CD4-positive, alpha-beta T cell treated with Interleukin-15 for 4 hours (primary cell): ENCODE results near the gene PPL.

Experiments
- DNase-seq: peaks from one replicate; pipeline ENCODE4 v3.0.0-alpha.2; 2020; ENCODE audit warnings: low spot score

Gene PPL

DNA sequence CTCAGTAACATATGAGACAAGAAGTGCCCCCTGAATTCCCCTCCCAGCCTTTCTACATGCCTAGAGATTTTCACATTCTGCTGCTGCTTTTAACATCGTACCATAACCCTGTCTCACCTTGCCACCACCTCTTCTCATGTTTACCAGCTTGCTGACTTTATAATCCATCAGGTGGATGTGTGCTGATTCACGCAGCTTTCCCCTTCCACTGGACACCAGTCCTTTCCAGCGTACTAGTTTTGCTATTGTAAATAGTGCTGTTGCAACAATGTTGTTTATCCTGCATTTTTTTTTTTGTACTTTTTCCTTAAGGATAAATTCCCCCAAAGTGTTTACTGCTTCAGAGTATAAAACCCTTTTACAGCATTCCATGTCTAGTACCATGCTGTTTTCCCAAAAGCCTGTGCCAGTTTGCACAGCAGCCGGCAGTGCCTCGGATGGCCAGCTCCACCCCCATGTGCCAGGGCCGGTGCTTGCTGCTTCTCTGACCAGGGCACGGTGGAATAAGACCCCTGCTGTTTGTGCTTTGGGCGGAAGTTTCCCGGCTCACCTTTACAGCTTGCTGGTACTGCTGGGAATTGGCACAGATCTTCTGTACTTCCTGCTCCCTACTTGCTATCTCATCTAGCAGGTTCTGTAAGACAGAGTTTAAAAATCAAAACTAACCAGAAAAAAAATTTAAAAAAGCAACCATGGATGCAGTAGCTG lies 48.4 kb downstream of the PPL start:
- DNase-seq, result no peak

DNA sequence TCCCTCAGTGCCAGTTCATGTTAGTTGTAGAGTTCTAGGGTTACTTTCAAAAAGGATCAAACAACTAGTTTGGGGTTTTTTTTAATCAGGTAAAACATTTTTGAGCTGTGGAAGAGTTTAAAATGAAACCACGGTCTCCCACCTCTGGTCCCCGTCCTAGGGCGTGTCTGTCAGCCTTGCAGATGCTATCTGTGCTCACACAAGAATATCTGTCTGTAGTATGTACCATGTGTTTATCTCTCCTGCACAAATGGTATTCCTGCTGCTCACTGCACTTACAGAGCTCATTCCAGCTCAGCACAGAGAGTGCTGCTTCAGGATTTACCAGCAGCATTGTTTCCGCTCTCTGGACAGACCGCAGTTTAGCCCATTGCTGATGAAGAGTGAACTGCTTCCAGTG lies 50.8 kb downstream of the PPL start:
- no peak for DNase-seq

DNA sequence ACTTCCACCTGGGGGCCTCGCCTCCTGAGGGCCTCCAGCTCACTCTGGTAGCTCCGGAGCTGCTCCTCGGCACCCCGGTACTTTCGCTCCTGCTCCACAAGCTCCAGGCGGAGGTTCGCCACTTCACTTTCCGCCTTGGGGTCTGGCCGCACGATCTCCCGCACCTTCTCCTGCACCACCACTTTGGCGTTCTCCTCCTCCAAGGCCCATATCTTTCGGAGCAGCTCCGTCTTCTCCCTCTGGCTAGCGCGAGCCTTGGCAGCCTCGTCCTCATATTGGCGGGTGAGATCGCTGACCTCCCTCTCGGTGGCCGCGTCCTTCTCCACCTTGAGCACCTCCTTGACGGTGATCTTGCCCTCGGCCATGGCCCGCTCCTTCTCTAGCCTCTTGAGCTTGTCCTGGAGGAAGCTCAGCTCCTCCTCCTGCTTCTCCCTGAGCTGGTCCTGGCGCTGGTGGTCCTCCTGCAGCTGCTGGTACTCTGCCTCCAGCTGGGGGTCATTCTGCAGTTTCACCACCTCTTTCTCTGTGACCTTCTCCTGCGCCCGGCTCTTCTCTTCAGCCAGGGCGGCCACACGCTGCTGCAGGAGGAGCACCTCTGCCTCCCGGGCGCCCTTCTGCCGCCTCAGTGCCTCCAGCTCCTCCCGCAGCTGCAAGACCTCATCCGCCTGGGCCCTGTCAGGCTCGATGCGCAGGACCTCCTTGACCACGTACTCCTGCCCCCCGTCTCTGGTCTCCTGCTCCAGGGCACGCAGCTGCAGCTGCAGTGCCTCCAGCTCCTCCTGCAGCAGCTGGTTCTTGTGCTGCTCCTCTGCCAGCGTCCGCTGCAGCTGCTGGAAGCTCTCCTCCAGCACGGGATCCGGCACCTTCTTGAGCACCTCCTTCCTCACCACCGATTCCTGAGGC lies 51.7 kb downstream of the PPL start:
- DNase-seq, result no peak

DNA sequence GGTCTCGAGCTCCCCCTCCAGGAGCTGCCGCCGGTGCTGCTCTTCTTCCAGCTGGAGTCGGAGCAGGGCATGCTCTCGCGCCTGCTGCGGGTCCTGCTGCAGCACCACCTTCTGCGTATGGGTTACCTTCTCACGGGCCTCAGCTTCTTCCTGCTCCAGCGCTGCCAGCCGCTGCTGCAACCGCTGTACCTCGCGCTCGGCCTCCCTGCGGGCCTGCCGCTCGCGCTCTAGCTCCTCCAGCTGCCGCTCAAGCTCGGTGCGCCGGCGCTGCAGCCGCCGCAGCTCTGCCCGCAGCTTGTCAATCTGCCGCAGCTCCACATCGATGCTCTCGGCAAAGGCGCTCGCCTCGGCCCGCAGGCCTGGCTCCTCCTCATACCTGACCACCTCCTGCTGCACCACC lies 52.7 kb downstream of the PPL start:
- DNase-seq, result no peak

DNA sequence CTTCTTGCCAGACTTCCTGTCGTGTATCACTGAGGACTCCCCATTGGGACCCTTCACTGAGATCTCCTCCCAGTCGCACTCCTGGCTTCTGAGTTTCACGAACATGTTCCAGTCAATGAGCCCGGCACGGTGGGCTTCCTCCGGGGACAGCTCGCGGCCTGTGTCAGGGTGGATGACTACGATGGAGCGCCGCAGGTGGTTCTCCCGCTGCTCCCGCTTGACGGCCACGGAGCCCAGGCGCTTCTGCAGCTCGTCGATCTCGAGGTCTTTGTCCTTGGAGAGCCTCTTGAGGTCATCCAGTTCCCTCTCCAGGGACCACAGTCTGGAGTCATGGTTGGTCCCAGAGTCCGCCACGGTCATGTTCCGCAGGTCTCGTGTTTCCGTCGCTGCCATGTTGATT lies 53.4 kb downstream of the PPL start:
- DNase-seq, result no peak

DNA sequence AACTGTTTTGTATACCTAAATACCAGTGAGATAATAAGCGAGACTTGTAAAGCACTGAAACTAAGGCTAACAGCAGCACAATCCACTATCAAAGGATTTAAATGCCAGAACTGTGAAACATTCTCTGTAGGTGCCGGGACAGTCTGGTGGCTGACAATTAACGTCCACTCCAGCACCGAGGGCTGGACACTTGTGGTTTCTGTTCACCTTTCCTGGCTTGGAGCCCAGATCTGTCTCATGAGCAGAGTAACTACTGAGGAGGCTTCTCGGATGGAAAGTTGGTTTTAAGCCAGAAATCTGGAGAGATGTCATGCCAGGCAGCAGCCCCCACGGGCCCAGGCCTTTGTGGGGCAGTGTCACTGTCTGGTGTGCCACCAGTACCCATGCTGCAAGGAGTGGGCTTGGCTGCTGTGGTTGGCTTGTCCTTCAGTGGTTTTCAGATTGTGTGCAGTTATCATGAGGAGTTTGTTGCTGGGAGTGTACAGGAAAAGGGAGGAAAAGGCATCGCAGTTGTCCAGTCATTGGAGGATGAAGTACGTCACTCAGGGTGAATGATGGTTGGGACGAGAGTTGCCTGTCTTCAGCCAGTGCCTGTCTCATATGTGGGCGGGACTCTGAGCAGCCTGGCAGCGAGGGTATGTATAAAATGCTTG lies 54.2 kb downstream of the PPL start:
- DNase-seq, result no peak

DNA sequence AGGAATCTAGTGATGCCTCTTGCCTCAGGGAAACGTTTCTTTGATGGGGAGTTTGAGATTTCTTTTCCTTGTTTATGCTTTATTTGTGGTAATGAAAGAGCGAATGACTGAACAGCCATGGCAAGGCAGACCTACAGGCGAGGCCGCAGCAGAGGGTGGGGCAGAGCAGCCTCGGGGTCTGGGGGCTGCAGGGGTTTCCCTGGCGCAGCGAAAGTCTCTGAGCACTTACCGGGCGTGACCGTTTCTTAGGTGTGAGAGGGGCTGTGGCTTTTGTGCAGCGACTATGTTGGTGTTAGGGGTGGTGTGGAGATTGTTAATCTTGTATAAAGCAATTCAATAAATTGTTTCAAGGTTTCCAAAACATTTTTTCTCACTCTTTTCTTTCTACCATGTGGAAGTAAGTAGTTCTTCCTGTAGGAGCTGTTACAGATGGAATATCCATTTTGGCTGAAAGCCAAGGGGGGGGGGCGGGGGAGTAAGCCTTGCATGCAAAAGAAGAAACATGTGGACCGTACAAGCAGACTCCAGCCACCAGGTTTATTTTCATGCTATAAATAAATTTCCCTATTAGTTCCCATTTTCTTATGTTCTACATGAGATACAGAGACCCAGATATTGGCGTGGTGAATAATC lies 54.8 kb downstream of the PPL start:
- no peak for DNase-seq

DNA sequence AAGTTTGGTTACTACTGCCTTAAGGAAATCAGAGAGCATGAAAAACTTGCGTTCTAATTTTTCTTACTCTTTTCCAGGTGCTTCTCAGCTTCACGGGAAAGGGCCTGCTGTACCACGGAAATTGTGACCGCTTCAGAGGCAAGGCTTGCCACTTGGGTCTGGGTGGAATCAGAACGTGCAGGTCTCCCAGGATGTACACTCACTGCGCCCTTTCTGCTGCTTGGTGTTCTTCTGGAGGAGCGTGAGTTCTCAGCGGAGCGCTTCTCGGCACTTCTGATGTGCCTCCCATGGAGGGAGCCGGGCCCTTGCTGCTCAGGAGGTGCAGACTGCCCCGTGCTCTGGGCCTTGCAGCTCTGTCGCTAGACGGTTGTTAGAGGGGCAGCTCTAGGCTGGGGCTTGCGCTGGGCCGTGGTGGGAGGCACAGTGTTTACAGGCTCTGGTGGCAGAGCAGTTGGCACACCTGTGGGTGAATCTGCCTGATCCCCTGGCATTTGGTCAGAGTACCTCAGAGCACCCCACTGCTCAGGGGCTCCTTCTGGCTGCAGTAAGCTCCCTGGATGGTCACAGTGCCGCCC lies 56.9 kb downstream of the PPL start:
- DNase-seq, result no peak

DNA sequence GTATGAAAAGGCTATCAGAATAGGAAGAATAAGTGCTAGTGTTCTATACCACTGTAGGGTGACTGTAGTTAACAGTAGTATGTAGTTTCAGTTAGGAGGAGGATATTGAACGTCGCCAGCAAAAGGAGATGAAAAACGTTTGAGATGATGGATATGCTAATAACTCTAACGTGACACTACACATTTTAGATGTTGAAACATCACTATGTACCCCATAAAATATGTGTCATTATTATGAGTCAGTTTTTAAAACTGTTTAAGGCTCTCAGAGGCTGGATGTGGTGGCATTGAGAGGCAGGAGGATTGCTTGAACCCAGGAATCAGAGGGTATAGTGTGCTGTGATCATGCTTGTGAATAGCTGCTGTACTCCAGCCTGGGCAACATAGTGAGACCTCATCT lies 57.9 kb downstream of the PPL start:
- DNase-seq, result no peak

DNA sequence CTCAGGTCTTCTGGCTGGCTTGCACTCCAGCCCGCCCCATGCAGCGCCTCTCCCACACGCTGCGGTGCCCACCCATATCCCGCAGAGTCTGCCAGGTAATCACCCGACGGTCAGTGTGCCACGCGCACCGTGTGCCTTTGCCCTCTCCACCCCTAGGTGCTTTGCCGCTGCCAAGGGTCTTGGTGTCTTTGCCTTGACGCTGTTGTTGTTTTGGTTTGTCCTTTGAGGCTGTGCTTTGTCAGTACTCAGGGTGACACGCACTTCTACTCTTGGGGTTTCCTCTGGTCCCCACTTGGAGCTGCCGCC lies 59.6 kb downstream of the PPL start:
- no peak for DNase-seq

DNA sequence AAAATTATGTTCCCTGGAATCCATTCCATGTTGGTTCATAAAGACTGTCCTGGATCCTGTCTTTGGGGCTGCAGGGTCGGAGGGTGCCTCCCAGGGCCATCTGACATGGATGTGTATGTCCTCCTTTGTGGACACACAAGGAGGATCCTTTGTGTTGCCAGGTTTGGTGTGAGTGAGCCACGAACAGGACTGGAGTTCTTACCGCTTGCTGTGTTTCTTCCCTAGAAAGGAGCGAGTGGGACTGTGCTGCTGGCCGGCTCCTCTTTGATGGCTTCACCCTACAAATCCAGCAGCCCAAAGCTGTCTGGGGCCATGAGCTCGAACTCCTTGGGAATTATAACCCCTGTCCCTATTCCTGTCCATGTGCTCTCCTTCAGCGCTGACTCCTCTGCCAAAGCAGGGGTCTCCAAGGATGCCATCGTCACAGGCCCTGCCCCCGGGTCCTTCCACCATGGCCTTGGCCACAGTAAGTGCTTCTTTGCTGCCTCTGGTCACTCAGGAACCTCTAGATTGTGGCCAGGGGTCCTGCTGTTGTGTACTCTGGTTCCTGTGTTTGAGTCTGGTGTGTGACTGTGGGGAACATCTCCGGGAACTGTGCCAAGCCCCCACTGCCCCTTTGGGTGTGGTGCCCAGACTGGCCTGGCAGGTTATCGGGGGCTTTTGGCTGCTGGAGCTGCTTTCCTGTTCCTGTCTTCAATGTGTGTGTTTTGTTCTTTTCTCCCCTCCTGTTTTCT lies 60.1 kb downstream of the PPL start:
- no peak for DNase-seq

DNA sequence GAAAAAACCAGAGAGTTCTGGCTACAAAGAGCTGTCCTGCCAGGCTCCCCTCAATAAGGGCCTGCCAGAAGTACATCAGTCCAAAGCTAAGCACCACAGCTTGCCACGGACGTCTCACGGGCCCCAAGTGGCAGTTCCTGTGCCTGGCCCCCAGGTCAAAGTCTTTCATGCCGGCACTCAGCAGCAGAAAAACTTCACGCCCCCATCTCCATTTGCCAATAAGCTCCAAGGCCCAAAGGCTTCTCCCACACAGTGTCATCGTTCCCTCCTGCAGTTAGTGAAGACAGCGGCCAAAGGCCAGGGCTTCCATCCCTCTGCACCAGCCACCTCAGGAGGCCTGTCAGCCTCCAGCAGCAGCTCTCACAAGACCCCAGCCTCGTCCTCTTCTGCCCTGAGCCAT lies 62.3 kb downstream of the PPL start:
- no peak for DNase-seq

DNA sequence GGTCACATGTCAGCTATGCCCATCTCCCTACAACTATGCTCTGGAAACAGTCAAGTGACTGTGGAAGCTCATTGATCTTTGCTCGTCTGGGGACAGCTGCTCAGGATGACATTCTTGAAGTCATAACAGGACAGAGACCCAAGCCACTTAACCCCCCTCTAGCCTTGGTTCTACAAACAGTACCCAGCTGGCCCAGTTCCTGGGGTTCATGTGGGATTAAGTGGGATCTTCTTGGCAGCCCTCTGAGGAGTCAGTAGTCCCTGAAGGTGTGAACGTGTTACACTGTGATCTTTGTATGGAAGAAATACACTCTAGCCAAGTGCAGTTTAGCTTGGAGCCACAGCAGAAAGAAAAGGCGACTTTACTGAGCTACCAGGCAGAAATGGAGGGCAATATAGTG lies 63.9 kb downstream of the PPL start:
- DNase-seq, result no peak

DNA sequence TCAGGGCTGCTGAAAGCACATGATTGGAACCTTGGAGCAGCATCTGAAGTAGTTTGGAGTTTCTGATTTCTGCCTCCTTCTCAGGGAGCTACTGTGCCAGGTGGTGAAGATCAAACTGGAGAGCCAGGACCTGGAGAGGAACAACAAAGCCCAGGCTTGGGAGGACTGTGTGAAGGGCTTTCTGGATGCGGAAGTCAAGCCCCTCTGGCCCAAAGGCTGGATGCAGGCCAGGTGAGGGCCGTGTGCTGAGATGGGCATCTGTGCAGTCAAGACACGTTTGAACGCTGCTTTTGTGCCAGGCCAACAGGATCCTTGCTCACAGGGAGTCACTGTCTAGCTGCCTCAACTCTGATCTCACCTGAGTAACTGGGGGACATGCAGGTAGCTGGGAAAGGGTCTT lies 65.9 kb downstream of the PPL start:
- DNase-seq, result no peak

DNA sequence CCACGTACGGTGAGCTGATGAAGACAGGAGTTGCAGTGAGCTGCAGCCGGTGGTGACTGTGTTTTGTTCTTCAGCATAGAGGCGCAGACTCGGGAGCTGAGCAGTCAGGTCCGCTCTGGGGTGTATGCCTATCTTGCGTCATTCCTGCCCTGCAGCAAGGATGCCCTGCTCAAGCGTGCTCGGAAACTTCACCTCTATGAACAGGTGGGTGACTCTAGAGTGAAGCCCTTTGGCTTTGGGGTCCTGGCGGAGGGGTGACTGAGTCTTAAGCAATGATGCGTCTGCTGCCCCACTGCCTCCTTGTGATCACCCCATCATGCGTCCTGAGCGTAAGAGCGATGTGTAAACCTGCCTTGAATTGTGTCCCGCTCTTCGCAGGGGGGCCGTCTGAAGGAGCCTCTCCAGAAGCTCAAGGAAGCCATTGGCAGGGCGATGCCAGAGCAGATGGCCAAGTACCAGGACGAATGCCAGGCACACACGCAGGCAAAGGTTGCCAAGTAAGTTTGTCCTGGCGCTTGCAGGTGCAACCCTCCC lies 66.7 kb downstream of the PPL start:
- no peak for DNase-seq

DNA sequence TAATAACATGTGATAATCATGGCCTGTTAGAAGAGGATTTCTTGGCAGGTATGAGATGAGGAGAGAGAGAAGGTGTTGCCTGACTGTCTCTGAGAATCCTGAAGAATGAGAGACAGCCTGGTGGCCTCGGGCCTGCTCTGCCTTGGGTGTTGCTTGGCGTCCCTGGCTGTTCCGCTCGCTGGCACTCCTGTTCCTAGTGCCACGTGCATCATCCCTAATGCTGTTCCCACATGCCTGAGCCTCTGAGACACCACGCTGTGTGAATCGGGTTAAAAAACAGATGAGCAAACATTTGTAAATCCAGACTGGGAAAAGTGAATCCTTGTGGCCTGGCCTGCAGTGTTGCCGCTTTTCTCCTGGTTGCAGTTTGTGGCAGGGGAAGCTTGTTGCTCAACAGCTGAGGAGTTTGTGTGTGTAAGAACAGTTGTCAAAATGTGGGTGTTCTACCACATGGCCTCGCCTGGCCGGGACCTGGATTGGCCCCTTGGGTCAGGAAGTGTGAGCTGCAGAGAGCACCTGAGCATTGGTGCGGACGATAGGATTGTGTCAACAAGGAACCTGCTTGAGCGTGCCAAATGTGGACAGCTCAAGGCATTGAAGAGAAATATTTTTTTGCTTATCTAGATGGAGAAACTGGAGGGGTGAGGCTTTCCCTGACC lies 67.7 kb downstream of the PPL start:
- DNase-seq, result no peak

DNA sequence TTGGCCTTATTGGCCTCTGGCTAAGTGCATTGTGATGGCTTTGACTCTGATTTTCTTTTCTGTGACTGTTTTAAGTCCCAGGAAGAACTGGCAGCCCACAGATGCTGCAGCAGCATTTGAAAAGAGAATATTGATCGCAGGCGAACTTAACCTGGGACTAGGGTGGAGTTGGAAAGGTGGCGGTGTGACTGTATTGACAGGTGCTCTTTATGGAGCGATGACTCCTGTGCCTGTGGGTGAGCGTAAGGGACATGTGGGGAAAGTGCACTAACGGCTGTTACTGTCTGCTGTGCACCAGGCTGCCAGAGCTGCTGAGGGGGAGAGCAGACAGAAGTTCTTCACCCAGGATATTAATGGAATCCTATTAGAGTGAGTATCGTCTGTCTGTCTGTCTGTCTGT lies 68.4 kb downstream of the PPL start:
- DNase-seq, result no peak

DNA sequence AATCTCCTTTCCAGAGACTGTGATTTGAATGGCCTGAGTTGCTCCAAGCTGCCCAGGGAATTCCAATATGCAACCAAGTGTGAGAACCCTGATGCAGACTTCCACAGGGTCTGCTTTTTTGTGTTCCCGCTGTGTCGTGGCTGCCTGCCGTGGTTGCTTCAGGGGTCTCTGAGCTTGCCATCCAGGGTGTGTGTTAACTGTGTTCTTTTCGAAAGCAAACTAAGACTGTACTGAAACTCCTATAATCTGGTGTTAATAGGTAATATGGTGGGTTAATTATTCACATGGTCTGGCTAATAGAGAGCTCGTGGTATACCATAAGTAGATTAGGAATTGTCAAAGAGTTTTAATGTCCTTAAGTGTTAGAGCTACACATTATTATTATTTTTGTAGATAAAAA lies 68.9 kb downstream of the PPL start:
- no peak for DNase-seq

DNA sequence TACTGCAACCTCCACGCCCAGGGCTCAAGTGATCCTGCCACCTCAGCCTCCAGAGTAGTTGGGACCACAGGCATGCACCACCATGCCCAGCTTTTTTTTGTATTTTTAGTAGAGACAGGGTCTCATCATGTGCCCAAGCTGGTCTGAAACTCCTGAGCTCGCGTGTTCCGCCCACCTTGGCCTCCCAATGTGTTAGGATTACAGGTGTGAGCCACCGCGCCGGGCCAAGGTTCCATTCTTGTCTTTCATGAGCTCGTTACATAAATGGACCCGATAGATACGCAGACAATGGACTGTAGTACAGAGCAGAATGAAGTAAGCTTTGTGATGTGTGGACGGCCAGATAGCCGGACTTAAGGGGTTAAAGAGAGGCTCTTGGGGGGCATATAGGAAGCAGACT lies 70.4 kb downstream of the PPL start:
- no peak for DNase-seq

DNA sequence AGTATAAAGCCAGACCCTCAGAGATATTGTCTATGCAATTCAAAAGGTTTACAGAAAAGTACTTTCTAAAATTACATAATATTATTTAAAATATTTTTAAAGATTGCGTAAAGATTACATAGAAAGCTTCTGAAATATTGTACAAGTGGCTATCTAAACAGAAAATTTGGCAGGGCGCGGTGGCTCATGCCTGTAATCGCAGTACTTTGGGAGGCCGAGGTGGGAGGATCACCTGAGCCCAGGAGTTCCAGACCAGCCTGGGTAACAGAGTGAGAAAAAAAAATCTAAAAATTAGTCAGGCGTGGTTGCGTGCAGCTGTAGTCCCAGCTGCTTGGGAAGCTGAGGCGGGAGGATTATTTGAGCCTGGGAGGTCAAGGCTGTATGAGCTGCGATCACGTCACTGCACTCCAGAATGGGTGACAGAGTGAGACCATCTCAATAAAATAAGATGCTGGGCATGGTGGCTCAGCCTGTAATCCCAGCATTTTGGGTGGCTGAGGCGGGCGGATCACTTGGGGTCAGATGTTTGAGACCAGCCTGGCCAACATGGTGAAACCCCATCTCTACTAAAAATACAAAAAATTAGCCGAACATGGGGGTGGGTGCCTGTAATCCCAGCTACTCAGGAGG lies 71.6 kb downstream of the PPL start:
- DNase-seq, result no peak

DNA sequence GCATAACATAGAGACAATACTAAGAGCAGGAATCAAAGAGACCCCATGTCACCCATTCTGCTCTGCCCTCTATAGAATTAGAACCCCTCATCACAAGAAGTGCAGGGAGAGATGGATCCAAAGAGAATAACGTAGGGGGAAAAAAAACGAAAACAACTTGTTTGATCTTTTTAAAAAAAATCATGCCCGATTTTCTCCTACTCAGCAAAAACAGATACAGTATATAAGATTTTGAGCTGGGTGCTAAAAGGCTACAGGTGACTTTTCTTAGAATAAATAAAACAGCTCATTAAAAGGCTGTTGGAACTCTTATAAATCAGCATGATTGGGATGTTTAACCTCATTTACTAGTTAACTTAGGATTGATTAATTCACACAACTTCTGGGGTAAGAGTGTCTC lies 72.2 kb downstream of the PPL start:
- DNase-seq, result no peak
